ENCODE data around the gene PRPF6. TPM values are rescaled to one million over a fixed set of nuclear protein-coding genes. Genes with fewer than 3 reads are reported as not detected.

PRPF6 gene
- total and polyA plus RNA-seq, 2 of the 13 experiments (the other 11 are each of a cell fraction or from before 2014, with no cell fraction given) = 63.7 to 101 TPM

DNA sequence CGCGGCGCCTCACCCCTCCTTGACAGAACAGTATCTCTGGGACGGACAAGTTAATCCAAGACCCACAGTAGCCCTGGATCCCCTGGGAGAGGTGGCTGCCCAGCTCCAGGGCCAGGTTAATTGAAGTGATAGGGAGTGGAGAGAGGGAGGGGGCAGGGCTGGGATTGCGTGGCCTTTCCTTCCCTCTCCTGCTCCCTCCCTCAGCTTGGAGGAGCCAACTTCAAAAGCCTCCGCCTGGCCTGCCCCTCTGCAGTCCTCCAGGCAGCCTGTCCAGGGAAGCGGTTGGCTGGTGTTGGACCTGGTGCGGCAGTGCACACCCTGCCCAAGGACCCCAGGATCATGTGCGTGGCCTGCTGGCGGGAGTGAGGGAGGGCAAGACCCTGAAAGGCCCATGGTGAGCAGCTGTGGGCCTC lies 55.0 kb downstream of the PRPF6 start, which contains the start of gene C20orf204 (continued):
- TF ChIP-seq SP140L (CRISPR knock-in tag; IDR thresholded peaks at IDR 0.05; ENCODE audit: borderline replicate concordance) = no peak
- 0 out of 2 replicates have a peak, but pooled peaks have one; percentile 5 for TF ChIP-seq ZNF205 (CRISPR knock-in tag; IDR thresholded peaks at IDR 0.05)
- peak; percentile 86 for TF ChIP-seq ZSCAN22 (CRISPR knock-in tag; IDR thresholded peaks at IDR 0.05)
- TF ChIP-seq, protein P1, sequence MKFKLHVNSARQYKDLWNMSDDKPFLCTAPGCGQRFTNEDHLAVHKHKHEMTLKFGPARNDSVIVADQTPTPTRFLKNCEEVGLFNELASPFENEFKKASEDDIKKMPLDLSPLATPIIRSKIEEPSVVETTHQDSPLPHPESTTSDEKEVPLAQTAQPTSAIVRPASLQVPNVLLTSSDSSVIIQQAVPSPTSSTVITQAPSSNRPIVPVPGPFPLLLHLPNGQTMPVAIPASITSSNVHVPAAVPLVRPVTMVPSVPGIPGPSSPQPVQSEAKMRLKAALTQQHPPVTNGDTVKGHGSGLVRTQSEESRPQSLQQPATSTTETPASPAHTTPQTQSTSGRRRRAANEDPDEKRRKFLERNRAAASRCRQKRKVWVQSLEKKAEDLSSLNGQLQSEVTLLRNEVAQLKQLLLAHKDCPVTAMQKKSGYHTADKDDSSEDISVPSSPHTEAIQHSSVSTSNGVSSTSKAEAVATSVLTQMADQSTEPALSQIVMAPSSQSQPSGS (CRISPR knock-in tag; IDR thresholded peaks at IDR 0.05) = no peak
- TF ChIP-seq KDM4B (CRISPR knock-in tag; IDR thresholded peaks at IDR 0.05) = peak; percentile 13; the same call in 1 of the 2 replicates
- TF ChIP-seq ZNF430 (CRISPR knock-in tag; IDR thresholded peaks at IDR 0.05) = no peak; the same call in 1 of the 2 replicates
- TF ChIP-seq CREM (IDR thresholded peaks at IDR 0.05) = no peak
- no peak for TF ChIP-seq CREM (CRISPR knock-in tag; IDR thresholded peaks at IDR 0.05)
- peak; percentile 68 for TF ChIP-seq HOXA3 (CRISPR knock-in tag; IDR thresholded peaks at IDR 0.05)
- no peak for TF ChIP-seq ZNF460 (CRISPR knock-in tag; IDR thresholded peaks at IDR 0.05; ENCODE audit: borderline replicate concordance)
- TF ChIP-seq ZNF672 (CRISPR knock-in tag; IDR thresholded peaks at IDR 0.05) = no peak
- TF ChIP-seq, protein P2, sequence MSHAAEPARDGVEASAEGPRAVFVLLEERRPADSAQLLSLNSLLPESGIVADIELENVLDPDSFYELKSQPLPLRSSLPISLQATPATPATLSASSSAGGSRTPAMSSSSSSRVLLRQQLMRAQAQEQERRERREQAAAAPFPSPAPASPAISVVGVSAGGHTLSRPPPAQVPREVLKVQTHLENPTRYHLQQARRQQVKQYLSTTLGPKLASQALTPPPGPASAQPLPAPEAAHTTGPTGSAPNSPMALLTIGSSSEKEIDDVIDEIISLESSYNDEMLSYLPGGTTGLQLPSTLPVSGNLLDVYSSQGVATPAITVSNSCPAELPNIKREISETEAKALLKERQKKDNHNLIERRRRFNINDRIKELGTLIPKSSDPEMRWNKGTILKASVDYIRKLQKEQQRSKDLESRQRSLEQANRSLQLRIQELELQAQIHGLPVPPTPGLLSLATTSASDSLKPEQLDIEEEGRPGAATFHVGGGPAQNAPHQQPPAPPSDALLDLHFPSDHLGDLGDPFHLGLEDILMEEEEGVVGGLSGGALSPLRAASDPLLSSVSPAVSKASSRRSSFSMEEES (CRISPR knock-in tag; IDR thresholded peaks at IDR 0.05) = 0 out of 2 replicates have a peak, but pooled peaks have one; percentile 14
- TF ChIP-seq ATF7 (IDR thresholded peaks at IDR 0.05) = no peak
- peak; percentile 39 for TF ChIP-seq ATF7 (CRISPR knock-in tag; IDR thresholded peaks at IDR 0.05)
- no peak for TF ChIP-seq SNRNP70 (IDR thresholded peaks at IDR 0.05; ENCODE audit: low read depth, low read length)
- peak; percentile 72; the same call in 1 of the 2 replicates for TF ChIP-seq ZBTB42 (CRISPR knock-in tag; IDR thresholded peaks at IDR 0.05)
- TF ChIP-seq, protein P3, sequence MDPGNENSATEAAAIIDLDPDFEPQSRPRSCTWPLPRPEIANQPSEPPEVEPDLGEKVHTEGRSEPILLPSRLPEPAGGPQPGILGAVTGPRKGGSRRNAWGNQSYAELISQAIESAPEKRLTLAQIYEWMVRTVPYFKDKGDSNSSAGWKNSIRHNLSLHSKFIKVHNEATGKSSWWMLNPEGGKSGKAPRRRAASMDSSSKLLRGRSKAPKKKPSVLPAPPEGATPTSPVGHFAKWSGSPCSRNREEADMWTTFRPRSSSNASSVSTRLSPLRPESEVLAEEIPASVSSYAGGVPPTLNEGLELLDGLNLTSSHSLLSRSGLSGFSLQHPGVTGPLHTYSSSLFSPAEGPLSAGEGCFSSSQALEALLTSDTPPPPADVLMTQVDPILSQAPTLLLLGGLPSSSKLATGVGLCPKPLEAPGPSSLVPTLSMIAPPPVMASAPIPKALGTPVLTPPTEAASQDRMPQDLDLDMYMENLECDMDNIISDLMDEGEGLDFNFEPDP (CRISPR knock-in tag; conservative IDR thresholded peaks at IDR 0.05) = no peak
- TF ChIP-seq GPN1 (CRISPR knock-in tag; IDR thresholded peaks at IDR 0.05; ENCODE audit: borderline replicate concordance) = no peak
- TF ChIP-seq TRIM24 (CRISPR knock-in tag; IDR thresholded peaks at IDR 0.05) = no peak
- TF ChIP-seq, protein P4, sequence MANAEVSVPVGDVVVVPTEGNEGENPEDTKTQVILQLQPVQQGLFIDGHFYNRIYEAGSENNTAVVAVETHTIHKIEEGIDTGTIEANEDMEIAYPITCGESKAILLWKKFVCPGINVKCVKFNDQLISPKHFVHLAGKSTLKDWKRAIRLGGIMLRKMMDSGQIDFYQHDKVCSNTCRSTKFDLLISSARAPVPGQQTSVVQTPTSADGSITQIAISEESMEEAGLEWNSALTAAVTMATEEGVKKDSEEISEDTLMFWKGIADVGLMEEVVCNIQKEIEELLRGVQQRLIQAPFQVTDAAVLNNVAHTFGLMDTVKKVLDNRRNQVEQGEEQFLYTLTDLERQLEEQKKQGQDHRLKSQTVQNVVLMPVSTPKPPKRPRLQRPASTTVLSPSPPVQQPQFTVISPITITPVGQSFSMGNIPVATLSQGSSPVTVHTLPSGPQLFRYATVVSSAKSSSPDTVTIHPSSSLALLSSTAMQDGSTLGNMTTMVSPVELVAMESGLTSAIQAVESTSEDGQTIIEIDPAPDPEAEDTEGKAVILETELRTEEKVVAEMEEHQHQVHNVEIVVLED (CRISPR knock-in tag; IDR thresholded peaks at IDR 0.05; ENCODE audit: borderline replicate concordance) = peak; percentile 65; the same call in 1 of the 2 replicates
- no peak for TF ChIP-seq ZEB1 (IDR thresholded peaks at IDR 0.05; ENCODE audit: insufficient replicate concordance, low read depth)
- TF ChIP-seq RELA (CRISPR knock-in tag; IDR thresholded peaks at IDR 0.05) = no peak
- no peak for TF ChIP-seq NONO (IDR thresholded peaks at IDR 0.05)
- peak; percentile 98 for TF ChIP-seq NONO (CRISPR knock-in tag; conservative IDR thresholded peaks at IDR 0.05)
- no peak for TF ChIP-seq NBN (conservative IDR thresholded peaks at IDR 0.05)
- TF ChIP-seq MED8 (CRISPR knock-in tag; IDR thresholded peaks at IDR 0.05; ENCODE audit: insufficient replicate concordance) = peak; percentile 60
- no peak for TF ChIP-seq STAG1 (CRISPR knock-in tag; IDR thresholded peaks at IDR 0.05)
- peak; percentile 12 for TF ChIP-seq ONECUT2 (CRISPR knock-in tag; IDR thresholded peaks at IDR 0.05)
- TF ChIP-seq NFE2L1 (CRISPR knock-in tag; IDR thresholded peaks at IDR 0.05; ENCODE audit: borderline replicate concordance) = 0 out of 2 replicates have a peak, but pooled peaks have one; percentile 14

All from HepG2 (cell line).